CD4-positive, alpha-beta T cell (primary cell): ENCODE results near the gene TMEM14C. TPM values are rescaled to one million over a fixed set of nuclear protein-coding genes. Genes with fewer than 3 reads are reported as not detected.
"Not testable (repeated sequence)": the region's sequence is repeated elsewhere in the genome, so short reads cannot be mapped to it uniquely, and the experiment has no call there.

Experiments
- ATAC-seq: fragments of 200-7000 bp; cut with Tn5 transposase; one replicate; pipeline ENCODE4 v1.10.0; 2022; ENCODE audit warnings: mild to moderate bottlenecking; ENCODE audit not compliant: poor library complexity
- CTCF ChIA-PET: fragments of 350-600 bp; sonication (Branson Sonifier 250); formaldehyde crosslinking; loops from one replicate; lab custom pipeline; 2021; ENCODE audit warnings: antibody characterized with exemption, inconsistent platforms; lab: Charles Lee
- POLR2A ChIA-PET: fragments of 350-600 bp; sonication (Branson Sonifier 250); formaldehyde crosslinking; loops from one replicate; lab custom pipeline; 2021; ENCODE audit warnings: antibody characterized with exemption, inconsistent platforms; lab: Charles Lee
- DNase-seq, 14 experiments: peaks; one replicate each; pipeline ENCODE4 v3.0.0-alpha.2; 2013 to 2020; ENCODE audit warnings: mixed read lengths in 2 of 14
- H3K27ac ChIP-seq, 2 donors: one replicate each; pipeline versions ENCODE4 v1.5.1 to v1.7.0; 2013; ENCODE audit warnings: low read length in 2 of 2, low read depth in 1 of 2, mild to moderate bottlenecking in 1 of 2
- H3K27me3 ChIP-seq, 2 experiments: 1 replicate in 1 of 2; 2 replicates in 1 of 2; pipeline versions ENCODE4 v1.6.1 to v1.7.0; 2013; ENCODE audit warnings: low read length in 2 of 2, control low read depth in 1 of 2, mild to moderate bottlenecking in 1 of 2, moderate library complexity in 1 of 2; ENCODE audit not compliant: insufficient read depth in 2 of 2, control insufficient read depth in 1 of 2
- H3K36me3 ChIP-seq: one replicate; pipeline ENCODE4 v1.6.1; 2013; ENCODE audit warnings: low read length, control low read depth; ENCODE audit not compliant: insufficient read depth
- H3K4me1 ChIP-seq: one replicate; pipeline ENCODE4 v1.6.1; 2013; ENCODE audit warnings: low read length, control low read depth; ENCODE audit not compliant: insufficient read depth
- H3K4me3 ChIP-seq: one replicate; pipeline ENCODE4 v1.5.1; 2013; ENCODE audit warnings: mild to moderate bottlenecking, low read length, moderate library complexity
- H3K9me3 ChIP-seq, 2 experiments: 1 replicate in 1 of 2; 2 replicates in 1 of 2; pipeline versions ENCODE4 v1.6.1 to v1.7.0; 2013; ENCODE audit warnings: low read length in 2 of 2, mild to moderate bottlenecking in 2 of 2, control low read depth in 1 of 2, moderate library complexity in 1 of 2; ENCODE audit not compliant: control insufficient read depth in 1 of 2, insufficient read depth in 1 of 2
- H3K27ac Mint-ChIP-seq: one replicate; pipeline ENCODE4 v1.8.0; 2020; ENCODE audit warnings: mixed read lengths
- H3K27me3 Mint-ChIP-seq: one replicate; pipeline ENCODE4 v1.8.0; 2021; ENCODE audit warnings: mixed read lengths
- H3K36me3 Mint-ChIP-seq: one replicate; pipeline ENCODE4 v1.8.0; 2021; ENCODE audit warnings: low read depth, mixed read lengths
- H3K4me1 Mint-ChIP-seq: one replicate; pipeline ENCODE4 v1.8.0; 2021; ENCODE audit warnings: low read depth, mixed read lengths
- H3K4me3 Mint-ChIP-seq: one replicate; pipeline ENCODE4 v1.8.0; 2020; ENCODE audit warnings: mild to moderate bottlenecking, mixed read lengths
- H3K9me3 Mint-ChIP-seq: one replicate; pipeline ENCODE4 v1.8.0; 2020; ENCODE audit warnings: mixed read lengths
- intact Hi-C, 2 experiments: fragments of 100-400 bp; cut with DNase I in 1 of 2; cut with micrococcal nuclease in 1 of 2; formaldehyde crosslinking; loops; one replicate each; pipeline versions ENCODE4 v1.15.1 to v1.9.0; 2023 to 2025; cut with DNase I, micrococcal nuclease
- total RNA-seq, 174 experiments: library from RNA in 2 of 174; stranded (reverse) in 2 of 174; gene quantifications; one replicate each; pipeline ENCODE4 v1.2.3 and lab custom pipeline; 2021 to 2026
- TF ChIP-seq, protein P1 (sequence below): fragments of 200-600 bp; IDR thresholded peaks from one replicate; pipeline ENCODE4 v1.8.0; 2022; ENCODE audit warnings: antibody characterized with exemption, mild to moderate bottlenecking

The TMEM14C gene
- total RNA-seq, 2 experiments from 2014 or later, result 14.4 to 14.6 TPM

DNA sequence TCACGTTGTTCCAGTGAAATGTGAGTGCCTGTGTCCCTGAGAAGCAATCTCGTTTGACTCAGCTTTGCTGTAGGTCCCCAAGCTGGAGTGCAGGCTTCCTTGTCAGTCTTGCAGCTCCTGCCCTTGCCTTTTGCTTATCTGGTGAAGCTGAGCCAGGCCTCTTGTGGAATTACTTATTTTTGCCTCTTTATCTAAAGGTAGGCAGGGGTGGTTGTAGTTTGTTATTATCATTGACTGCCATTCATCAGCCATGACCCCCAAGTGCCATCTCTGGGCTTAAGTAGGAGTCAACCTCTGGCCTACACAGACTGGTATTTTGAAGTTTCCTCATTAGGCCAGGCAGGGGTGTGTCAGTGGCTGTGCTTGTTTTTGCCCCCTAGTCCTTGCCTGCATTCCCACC lies 26.9 kb downstream of the TMEM14C start:
- H3K4me1 Mint-ChIP-seq, result peaks cover 84% of the 10 kb centered on the region
- H3K36me3 ChIP-seq, result peaks cover 39% of the 10 kb centered on the region
- ATAC-seq (no peak), DNase-seq (no peak)
- H3K27me3 Mint-ChIP-seq, result no peaks in the 10 kb centered on the region
- H3K36me3 Mint-ChIP-seq, result peaks cover 60% of the 10 kb centered on the region
- H3K9me3 ChIP-seq, result no peaks in the 10 kb centered on the region
- H3K4me3 ChIP-seq, result no peak overlapping the region
- peak overlapping the region; percentile 47 for H3K27ac Mint-ChIP-seq
- CTCF ChIA-PET, result no interaction called here
- TF ChIP-seq, protein P1, sequence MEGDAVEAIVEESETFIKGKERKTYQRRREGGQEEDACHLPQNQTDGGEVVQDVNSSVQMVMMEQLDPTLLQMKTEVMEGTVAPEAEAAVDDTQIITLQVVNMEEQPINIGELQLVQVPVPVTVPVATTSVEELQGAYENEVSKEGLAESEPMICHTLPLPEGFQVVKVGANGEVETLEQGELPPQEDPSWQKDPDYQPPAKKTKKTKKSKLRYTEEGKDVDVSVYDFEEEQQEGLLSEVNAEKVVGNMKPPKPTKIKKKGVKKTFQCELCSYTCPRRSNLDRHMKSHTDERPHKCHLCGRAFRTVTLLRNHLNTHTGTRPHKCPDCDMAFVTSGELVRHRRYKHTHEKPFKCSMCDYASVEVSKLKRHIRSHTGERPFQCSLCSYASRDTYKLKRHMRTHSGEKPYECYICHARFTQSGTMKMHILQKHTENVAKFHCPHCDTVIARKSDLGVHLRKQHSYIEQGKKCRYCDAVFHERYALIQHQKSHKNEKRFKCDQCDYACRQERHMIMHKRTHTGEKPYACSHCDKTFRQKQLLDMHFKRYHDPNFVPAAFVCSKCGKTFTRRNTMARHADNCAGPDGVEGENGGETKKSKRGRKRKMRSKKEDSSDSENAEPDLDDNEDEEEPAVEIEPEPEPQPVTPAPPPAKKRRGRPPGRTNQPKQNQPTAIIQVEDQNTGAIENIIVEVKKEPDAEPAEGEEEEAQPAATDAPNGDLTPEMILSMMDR, result no peak
- no peaks in the 10 kb centered on the region for H3K9me3 Mint-ChIP-seq
- no peak overlapping the region for H3K27ac ChIP-seq
- peaks cover 37% of the 10 kb centered on the region for H3K4me1 ChIP-seq
- intact Hi-C loops, result loop anchor here in 1 of 2 experiments (5.0 kb wide), 1 partner anchor 343 kb away; the partner anchor contains the start of gene SMIM13
- H3K4me3 Mint-ChIP-seq, result peak overlapping the region; percentile 86
- POLR2A ChIA-PET, result no interaction called here
- H3K27me3 ChIP-seq, result no peaks in the 10 kb centered on the region

DNA sequence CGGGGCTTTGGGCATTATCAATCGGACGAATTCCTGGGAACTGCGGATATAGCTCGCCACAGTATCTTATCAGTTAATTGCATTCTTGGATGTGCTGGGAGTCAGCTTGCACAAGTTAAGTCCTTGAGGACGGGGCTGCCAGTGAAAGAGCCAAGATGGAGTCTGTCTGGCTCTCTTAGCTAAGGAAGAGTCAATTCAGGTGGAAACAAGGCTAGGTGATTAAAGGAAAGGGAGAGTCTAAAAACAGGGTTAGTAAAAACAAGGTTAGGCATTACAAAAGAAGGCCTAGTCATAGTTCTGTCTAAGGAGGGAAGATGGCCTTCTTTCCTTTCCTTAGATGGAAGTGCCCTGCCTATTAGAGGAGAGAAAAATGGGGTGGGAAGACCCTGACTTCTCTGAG lies 27.7 kb downstream of the TMEM14C start:
- ATAC-seq, H3K4me3 ChIP-seq, H3K27me3 Mint-ChIP-seq, intact Hi-C loops, H3K9me3 ChIP-seq, CTCF ChIA-PET, H3K27ac ChIP-seq, H3K27ac Mint-ChIP-seq, H3K9me3 Mint-ChIP-seq, DNase-seq, H3K27me3 ChIP-seq: not testable (repeated sequence)
- peaks cover 47% of the 10 kb centered on the region for H3K36me3 ChIP-seq
- Mint-ChIP-seq H3K4me3 (peak overlapping the region; percentile 25), H3K36me3 (peaks cover 68% of the 10 kb centered on the region), H3K4me1 (peaks cover 82% of the 10 kb centered on the region)
- POLR2A ChIA-PET, result interaction anchor here (1.0 kb wide), 1 partner anchor 30 kb away, joined by 3 read pairs; no protein-coding TSS in a partner anchor
- H3K4me1 ChIP-seq, result peaks cover 37% of the 10 kb centered on the region

DNA sequence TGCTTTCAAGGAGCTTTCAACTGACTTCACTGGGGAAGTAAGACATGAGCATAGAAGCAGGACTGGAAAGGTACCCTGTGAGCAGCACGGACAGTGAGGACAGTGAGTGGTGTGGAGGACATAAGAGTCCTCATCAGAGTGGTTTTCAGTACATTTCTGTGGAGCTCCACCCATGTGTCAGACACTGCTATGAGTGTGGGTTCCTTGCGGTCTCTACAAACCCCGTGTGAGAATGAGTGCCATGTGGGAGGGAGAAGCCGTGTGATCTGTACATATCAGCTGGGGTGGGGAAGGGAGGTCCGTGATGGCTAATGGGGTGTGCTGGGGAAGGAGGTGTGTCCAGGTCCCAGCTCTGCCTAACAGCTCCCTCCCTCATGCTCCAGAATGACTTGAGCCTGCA lies 28.9 kb downstream of the TMEM14C start:
- peaks cover 35% of the 10 kb centered on the region for H3K4me1 ChIP-seq
- Mint-ChIP-seq H3K36me3 (peaks cover 80% of the 10 kb centered on the region), H3K4me1 (peaks cover 70% of the 10 kb centered on the region)
- H3K27ac ChIP-seq, H3K4me3 ChIP-seq, intact Hi-C loops, ATAC-seq, H3K27me3 ChIP-seq, H3K9me3 ChIP-seq, POLR2A ChIA-PET, H3K4me3 Mint-ChIP-seq, H3K27me3 Mint-ChIP-seq, H3K9me3 Mint-ChIP-seq, H3K27ac Mint-ChIP-seq, CTCF ChIA-PET: not testable (repeated sequence)
- peak in 1 of 14 experiments; percentile 47 for DNase-seq
- peaks cover 57% of the 10 kb centered on the region for H3K36me3 ChIP-seq

DNA sequence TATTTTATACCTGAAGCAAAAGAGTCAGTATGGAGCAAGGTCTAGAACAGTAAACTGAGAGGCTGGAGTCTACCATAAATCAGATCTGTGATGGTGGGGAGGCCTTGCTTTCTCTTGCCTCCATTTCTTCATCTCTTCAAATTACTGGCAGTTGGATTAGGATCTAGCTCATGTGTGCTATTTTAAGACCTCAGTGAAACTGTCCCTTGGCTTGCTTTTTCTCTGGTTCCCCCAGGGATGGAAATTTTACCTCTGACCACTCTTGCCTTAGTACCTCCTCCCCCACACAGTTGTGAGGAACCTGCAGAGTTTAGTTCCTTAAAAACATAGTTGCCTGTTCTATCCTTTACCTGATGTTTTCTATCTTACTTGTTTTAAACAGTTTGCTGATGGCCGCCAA lies 33.2 kb downstream of the TMEM14C start:
- Histone ChIP-seq H3K27me3 (no peaks in the 10 kb centered on the region), H3K4me1 (peaks cover 2% of the 10 kb centered on the region), H3K27ac (no peak overlapping the region), H3K9me3 (no peaks in the 10 kb centered on the region), H3K4me3 (no peak overlapping the region), H3K36me3 (peaks cover 66% of the 10 kb centered on the region)
- intact Hi-C loops, result no loop called here
- no peaks in the 10 kb centered on the region for H3K27me3 Mint-ChIP-seq
- H3K27ac Mint-ChIP-seq, result no peak overlapping the region
- ATAC-seq, result no peak
- H3K4me3 Mint-ChIP-seq, result no peak overlapping the region
- H3K36me3 Mint-ChIP-seq, result peaks cover 87% of the 10 kb centered on the region
- no peaks in the 10 kb centered on the region for H3K9me3 Mint-ChIP-seq
- DNase-seq, result no peak
- TF ChIP-seq, protein P1, result no peak
- ChIA-PET POLR2A (no interaction called here), CTCF (no interaction called here)
- H3K4me1 Mint-ChIP-seq, result peaks cover 50% of the 10 kb centered on the region
